ENCODE data around the gene AEBP1.

GRCh38 chr7:44107116-44107960 lies 3.2 kb downstream of the AEBP1 start:
- TF ChIP-seq CTCF (conservative IDR thresholded peaks at IDR 0.05 in 1 of 2, IDR thresholded peaks at IDR 0.05 in 1 of 2; ENCODE audit: low read depth in 1 of 2, low read length in 2 of 2) (no peak), EZH2 (IDR thresholded peaks at IDR 0.05; ENCODE audit: low read length, missing control alignments) (no peak)

All from fibroblast of lung (primary cell).